Measurements from ENCODE around the gene SUCLG2. TPM values are rescaled to one million over a fixed set of nuclear protein-coding genes. Genes with fewer than 3 reads are reported as not detected.

Gene SUCLG2
- total RNA-seq, 1 donor from 2014 or later: 20.8 TPM

GRCh38 chr3:67662733-67663132 lies 8.3 kb upstream of the SUCLG2 start:
- Histone ChIP-seq H3K9me3 (ENCODE audit: insufficient read depth, low read depth, low read length) (no peaks in the 10 kb centered on the region), H3K4me3 (ENCODE audit: insufficient read depth, low read depth, low read length) (no peak overlapping the region), H3K4me1 (ENCODE audit: insufficient read depth, low read length) (no peaks in the 10 kb centered on the region), H3K27ac (ENCODE audit: low read depth, low read length) (no peak overlapping the region), H3K9ac (ENCODE audit: low read length) (no peak overlapping the region), H3K79me2 (ENCODE audit: insufficient read depth, low read length) (no peaks in the 10 kb centered on the region), H3K27me3 (ENCODE audit: insufficient read depth, low read length) (no peaks in the 10 kb centered on the region), H4K20me1 (ENCODE audit: insufficient read depth, low read length) (no peaks in the 10 kb centered on the region), H2AFZ (ENCODE audit: low read depth, low read length) (no peak overlapping the region), H3K36me3 (ENCODE audit: insufficient read depth, low read length) (no peaks in the 10 kb centered on the region), H3K4me2 (ENCODE audit: low read length) (no peak overlapping the region)
- TF ChIP-seq CTCF (IDR thresholded peaks at IDR 0.05; ENCODE audit: insufficient read depth, low read depth, low read length): no peak
- TF ChIP-seq EZH2 (IDR thresholded peaks at IDR 0.05; ENCODE audit: insufficient read depth, low read length): no peak
- Mint-ChIP-seq H3K36me3 (ENCODE audit: low read depth, unreplicated experiment) (no peaks in the 10 kb centered on the region), H3K4me1 (ENCODE audit: low read depth, unreplicated experiment) (no peaks in the 10 kb centered on the region), H3K27me3 (ENCODE audit: low read depth, unreplicated experiment) (no peaks in the 10 kb centered on the region), H3K4me3 (ENCODE audit: unreplicated experiment) (no peak overlapping the region), H3K27ac (ENCODE audit: unreplicated experiment) (no peak overlapping the region), H3K9me3 (ENCODE audit: unreplicated experiment) (peaks cover 4% of the 10 kb centered on the region)
- FAIRE-seq (no peak), DNase-seq (ENCODE audit: low read depth) (no peak)

GRCh38 chr3:67661089-67661488 lies 6.7 kb upstream of the SUCLG2 start:
- FAIRE-seq: no peak
- H3K27me3 Mint-ChIP-seq (ENCODE audit: low read depth, unreplicated experiment): no peaks in the 10 kb centered on the region
- no peak for DNase-seq (ENCODE audit: low read depth)
- H3K36me3 ChIP-seq (ENCODE audit: insufficient read depth, low read length): no peaks in the 10 kb centered on the region
- no peak overlapping the region for H3K27ac Mint-ChIP-seq (ENCODE audit: unreplicated experiment)
- no peak for TF ChIP-seq CTCF (IDR thresholded peaks at IDR 0.05; ENCODE audit: insufficient read depth, low read depth, low read length)
- no peaks in the 10 kb centered on the region for H3K9me3 Mint-ChIP-seq (ENCODE audit: unreplicated experiment)
- H3K9ac ChIP-seq (ENCODE audit: low read length): no peak overlapping the region
- H3K36me3 Mint-ChIP-seq (ENCODE audit: low read depth, unreplicated experiment): no peaks in the 10 kb centered on the region
- H3K4me1 ChIP-seq (ENCODE audit: insufficient read depth, low read length): no peaks in the 10 kb centered on the region
- no peaks in the 10 kb centered on the region for H4K20me1 ChIP-seq (ENCODE audit: insufficient read depth, low read length)
- no peaks in the 10 kb centered on the region for H3K9me3 ChIP-seq (ENCODE audit: insufficient read depth, low read depth, low read length)
- H3K4me3 ChIP-seq (ENCODE audit: insufficient read depth, low read depth, low read length): no peak overlapping the region
- no peaks in the 10 kb centered on the region for H3K27me3 ChIP-seq (ENCODE audit: insufficient read depth, low read length)
- H3K4me1 Mint-ChIP-seq (ENCODE audit: low read depth, unreplicated experiment): no peaks in the 10 kb centered on the region
- H2AFZ ChIP-seq (ENCODE audit: low read depth, low read length): no peak overlapping the region
- H3K4me3 Mint-ChIP-seq (ENCODE audit: unreplicated experiment): no peak overlapping the region
- H3K27ac ChIP-seq (ENCODE audit: low read depth, low read length): no peak overlapping the region
- H3K79me2 ChIP-seq (ENCODE audit: insufficient read depth, low read length): no peaks in the 10 kb centered on the region
- no peak overlapping the region for H3K4me2 ChIP-seq (ENCODE audit: low read length)

GRCh38 chr3:67657192-67657591 lies 2.8 kb upstream of the SUCLG2 start:
- TF ChIP-seq CTCF (IDR thresholded peaks at IDR 0.05; ENCODE audit: insufficient read depth, low read depth, low read length) (no peak), EZH2 (IDR thresholded peaks at IDR 0.05; ENCODE audit: insufficient read depth, low read length) (no peak)
- Mint-ChIP-seq H3K27me3 (ENCODE audit: low read depth, unreplicated experiment) (no peaks in the 10 kb centered on the region), H3K27ac (ENCODE audit: unreplicated experiment) (no peak overlapping the region), H3K4me3 (ENCODE audit: unreplicated experiment) (no peak overlapping the region), H3K4me1 (ENCODE audit: low read depth, unreplicated experiment) (peaks cover 6% of the 10 kb centered on the region), H3K36me3 (ENCODE audit: low read depth, unreplicated experiment) (no peaks in the 10 kb centered on the region), H3K9me3 (ENCODE audit: unreplicated experiment) (peaks cover 3% of the 10 kb centered on the region)
- Histone ChIP-seq H3K9me3 (ENCODE audit: insufficient read depth, low read depth, low read length) (no peaks in the 10 kb centered on the region), H2AFZ (ENCODE audit: low read depth, low read length) (no peak overlapping the region), H3K4me2 (ENCODE audit: low read length) (no peak overlapping the region), H3K27me3 (ENCODE audit: insufficient read depth, low read length) (no peaks in the 10 kb centered on the region), H3K36me3 (ENCODE audit: insufficient read depth, low read length) (no peaks in the 10 kb centered on the region), H3K4me1 (ENCODE audit: insufficient read depth, low read length) (peaks cover 10% of the 10 kb centered on the region), H3K79me2 (ENCODE audit: insufficient read depth, low read length) (peaks cover 19% of the 10 kb centered on the region), H4K20me1 (ENCODE audit: insufficient read depth, low read length) (no peaks in the 10 kb centered on the region), H3K4me3 (ENCODE audit: insufficient read depth, low read depth, low read length) (no peak overlapping the region), H3K27ac (ENCODE audit: low read depth, low read length) (no peak overlapping the region), H3K9ac (ENCODE audit: low read length) (no peak overlapping the region)
- FAIRE-seq (no peak), DNase-seq (ENCODE audit: low read depth) (no peak)
